CD4-positive, alpha-beta T cell (primary cell): Measurements from ENCODE around the gene CD109. TPM values are rescaled to one million over a fixed set of nuclear protein-coding genes. Genes with fewer than 3 reads are reported as not detected.
A peak's percentile ranks its signal among the peaks of the same experiment; 100 is the strongest.
"Not testable (repeated sequence)": the region's sequence is repeated elsewhere in the genome, so short reads cannot be mapped to it uniquely, and the experiment has no call there.

Experiments used
- ATAC-seq: fragments of 200-7000 bp; cut with Tn5 transposase; one replicate; pipeline ENCODE4 v1.10.0; 2022; ENCODE audit warnings: mild to moderate bottlenecking; ENCODE audit not compliant: poor library complexity
- CTCF ChIA-PET: fragments of 350-600 bp; sonication (Branson Sonifier 250); formaldehyde crosslinking; loops from one replicate; lab custom pipeline; 2021; ENCODE audit warnings: antibody characterized with exemption, inconsistent platforms; lab: Charles Lee
- POLR2A ChIA-PET: fragments of 350-600 bp; sonication (Branson Sonifier 250); formaldehyde crosslinking; loops from one replicate; lab custom pipeline; 2021; ENCODE audit warnings: antibody characterized with exemption, inconsistent platforms; lab: Charles Lee
- DNase-seq, 14 experiments: peaks; one replicate each; pipeline ENCODE4 v3.0.0-alpha.2; 2013 to 2020; ENCODE audit warnings: mixed read lengths in 2 of 14
- H3K27ac ChIP-seq, 2 donors: one replicate each; pipeline versions ENCODE4 v1.5.1 to v1.7.0; 2013; ENCODE audit warnings: low read length in 2 of 2, low read depth in 1 of 2, mild to moderate bottlenecking in 1 of 2
- H3K27me3 ChIP-seq, 2 experiments: 1 replicate in 1 of 2; 2 replicates in 1 of 2; pipeline versions ENCODE4 v1.6.1 to v1.7.0; 2013; ENCODE audit warnings: low read length in 2 of 2, control low read depth in 1 of 2, mild to moderate bottlenecking in 1 of 2, moderate library complexity in 1 of 2; ENCODE audit not compliant: insufficient read depth in 2 of 2, control insufficient read depth in 1 of 2
- H3K36me3 ChIP-seq: one replicate; pipeline ENCODE4 v1.6.1; 2013; ENCODE audit warnings: low read length, control low read depth; ENCODE audit not compliant: insufficient read depth
- H3K4me1 ChIP-seq: one replicate; pipeline ENCODE4 v1.6.1; 2013; ENCODE audit warnings: low read length, control low read depth; ENCODE audit not compliant: insufficient read depth
- H3K4me3 ChIP-seq: one replicate; pipeline ENCODE4 v1.5.1; 2013; ENCODE audit warnings: mild to moderate bottlenecking, low read length, moderate library complexity
- H3K9me3 ChIP-seq, 2 experiments: 1 replicate in 1 of 2; 2 replicates in 1 of 2; pipeline versions ENCODE4 v1.6.1 to v1.7.0; 2013; ENCODE audit warnings: low read length in 2 of 2, mild to moderate bottlenecking in 2 of 2, control low read depth in 1 of 2, moderate library complexity in 1 of 2; ENCODE audit not compliant: control insufficient read depth in 1 of 2, insufficient read depth in 1 of 2
- H3K27ac Mint-ChIP-seq: one replicate; pipeline ENCODE4 v1.8.0; 2020; ENCODE audit warnings: mixed read lengths
- H3K27me3 Mint-ChIP-seq: one replicate; pipeline ENCODE4 v1.8.0; 2021; ENCODE audit warnings: mixed read lengths
- H3K36me3 Mint-ChIP-seq: one replicate; pipeline ENCODE4 v1.8.0; 2021; ENCODE audit warnings: low read depth, mixed read lengths
- H3K4me1 Mint-ChIP-seq: one replicate; pipeline ENCODE4 v1.8.0; 2021; ENCODE audit warnings: low read depth, mixed read lengths
- H3K4me3 Mint-ChIP-seq: one replicate; pipeline ENCODE4 v1.8.0; 2020; ENCODE audit warnings: mild to moderate bottlenecking, mixed read lengths
- H3K9me3 Mint-ChIP-seq: one replicate; pipeline ENCODE4 v1.8.0; 2020; ENCODE audit warnings: mixed read lengths
- CTCF ChIP-seq: fragments of 200-600 bp; IDR thresholded peaks from one replicate; pipeline ENCODE4 v1.8.0; 2022; ENCODE audit warnings: antibody characterized with exemption, mild to moderate bottlenecking
- intact Hi-C, 2 experiments: fragments of 100-400 bp; cut with DNase I in 1 of 2; cut with micrococcal nuclease in 1 of 2; formaldehyde crosslinking; loops; one replicate each; pipeline versions ENCODE4 v1.15.1 to v1.9.0; 2023 to 2025; cut with DNase I, micrococcal nuclease
- total RNA-seq, 174 experiments: library from RNA in 2 of 174; stranded (reverse) in 2 of 174; gene quantifications; one replicate each; pipeline ENCODE4 v1.2.3 and lab custom pipeline; 2021 to 2026

The CD109 gene
- total RNA-seq, 2 experiments from 2014 or later: 0.75 to 0.80 TPM

DNA sequence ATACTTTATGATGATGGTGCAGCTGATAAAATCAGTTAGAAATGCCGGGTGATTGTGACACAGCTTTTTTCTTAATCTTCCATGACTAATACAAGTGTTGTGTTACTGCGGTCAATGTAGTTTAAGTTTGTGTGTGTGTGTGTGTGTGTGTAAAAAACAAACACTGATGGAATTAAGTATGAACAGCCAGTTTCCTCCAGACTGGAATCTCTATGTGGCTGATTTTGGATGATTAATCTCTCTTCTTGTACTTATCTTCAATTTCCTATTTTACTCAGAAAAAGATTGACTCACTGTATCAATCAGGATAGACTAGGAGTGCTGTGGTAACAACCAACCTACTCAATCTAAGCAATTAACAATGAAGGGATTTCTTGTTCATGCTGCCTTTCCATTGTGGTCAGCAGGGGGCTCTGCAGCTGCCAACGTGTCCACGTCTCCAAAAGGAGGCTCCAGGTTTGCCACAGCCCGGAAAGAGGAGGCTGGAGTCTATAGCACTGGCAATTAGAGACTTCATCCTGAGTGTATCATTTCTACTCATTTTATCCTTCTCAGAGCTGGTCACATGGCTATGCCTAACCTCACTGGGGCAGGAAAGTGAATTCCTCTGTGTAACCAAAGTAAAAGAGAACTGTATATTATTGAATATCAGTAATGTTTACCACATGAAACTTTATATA is 107.7 kb downstream of the CD109 start:
- H3K27ac Mint-ChIP-seq: no peak overlapping the region
- no peaks in the 10 kb centered on the region for H3K36me3 Mint-ChIP-seq
- intact Hi-C loops: no loop called here
- DNase-seq (peak in 1 of 14 experiments; percentile 3), ATAC-seq (no peak)
- Histone ChIP-seq H3K4me1 (no peaks in the 10 kb centered on the region), H3K9me3 (no peaks in the 10 kb centered on the region), H3K27me3 (no peaks in the 10 kb centered on the region), H3K36me3 (no peaks in the 10 kb centered on the region), H3K27ac (no peak overlapping the region), H3K4me3 (no peak overlapping the region)
- no peak for TF ChIP-seq CTCF
- H3K4me3 Mint-ChIP-seq: no peak overlapping the region
- CTCF ChIA-PET: no interaction called here
- no peaks in the 10 kb centered on the region for H3K9me3 Mint-ChIP-seq
- no peaks in the 10 kb centered on the region for H3K27me3 Mint-ChIP-seq
- POLR2A ChIA-PET: no interaction called here
- H3K4me1 Mint-ChIP-seq: no peaks in the 10 kb centered on the region

DNA sequence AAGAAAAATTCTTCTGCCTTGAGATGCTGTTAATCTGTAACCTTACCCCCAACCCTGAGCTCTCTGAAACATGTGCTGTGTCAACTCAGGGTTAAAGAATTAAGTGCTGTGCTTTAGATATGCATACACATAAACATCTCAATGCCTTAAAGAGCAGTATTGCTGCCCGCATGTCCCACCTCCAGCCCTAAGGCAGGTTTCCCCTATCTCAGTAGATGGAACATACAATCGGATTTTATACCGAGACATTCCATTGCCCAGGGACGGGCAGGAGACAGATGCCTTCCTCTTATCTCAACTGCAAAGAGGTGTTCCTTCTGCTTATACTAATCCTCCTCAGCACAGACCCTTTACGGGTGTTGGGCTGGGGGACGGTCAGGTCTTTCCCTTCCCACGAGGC is 109.2 kb downstream of the CD109 start:
- ATAC-seq, H3K36me3 ChIP-seq, CTCF ChIA-PET, H3K9me3 ChIP-seq, H3K4me1 ChIP-seq, H3K4me3 Mint-ChIP-seq, POLR2A ChIA-PET, H3K9me3 Mint-ChIP-seq, H3K27me3 Mint-ChIP-seq, H3K27ac Mint-ChIP-seq, H3K27me3 ChIP-seq, H3K4me1 Mint-ChIP-seq, H3K27ac ChIP-seq, H3K36me3 Mint-ChIP-seq, intact Hi-C loops, H3K4me3 ChIP-seq, DNase-seq: not testable (repeated sequence)

GRCh38 chr6:73805982-73806381 is 110.0 kb downstream of the CD109 start:
- H3K4me1 Mint-ChIP-seq, H3K4me1 ChIP-seq, CTCF ChIA-PET, H3K27ac Mint-ChIP-seq, H3K27me3 ChIP-seq, ATAC-seq, H3K4me3 Mint-ChIP-seq, H3K36me3 Mint-ChIP-seq, H3K36me3 ChIP-seq, H3K27ac ChIP-seq, intact Hi-C loops, H3K9me3 Mint-ChIP-seq, POLR2A ChIA-PET, H3K4me3 ChIP-seq, H3K9me3 ChIP-seq, H3K27me3 Mint-ChIP-seq, DNase-seq: not testable (repeated sequence)

DNA sequence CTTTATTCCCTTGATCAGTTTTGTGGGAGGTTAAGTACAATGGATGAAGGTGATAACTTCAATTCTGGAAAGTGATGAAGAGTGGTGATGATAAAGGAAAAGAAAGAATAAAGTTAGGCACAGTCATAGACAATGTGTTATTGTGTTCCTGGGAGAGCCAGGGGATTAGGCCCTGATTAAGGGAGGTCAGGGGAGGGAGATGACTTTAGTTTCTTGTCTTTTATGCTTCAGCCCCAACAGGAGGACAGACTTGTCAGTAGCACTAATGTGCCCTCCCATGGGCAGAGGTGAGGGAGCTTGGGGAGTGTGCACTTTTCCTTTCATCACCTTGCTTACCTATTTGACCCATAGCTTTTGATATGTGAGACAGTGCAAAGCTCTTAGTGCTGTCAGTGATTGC is 115.7 kb downstream of the CD109 start:
- Histone ChIP-seq H3K27me3 (no peaks in the 10 kb centered on the region), H3K9me3 (no peaks in the 10 kb centered on the region), H3K4me1 (no peaks in the 10 kb centered on the region), H3K36me3 (no peaks in the 10 kb centered on the region), H3K27ac (no peak overlapping the region), H3K4me3 (no peak overlapping the region)
- no peak overlapping the region for H3K27ac Mint-ChIP-seq
- TF ChIP-seq CTCF: no peak
- ATAC-seq (no peak), DNase-seq (no peak)
- no peaks in the 10 kb centered on the region for H3K4me1 Mint-ChIP-seq
- intact Hi-C loops: no loop called here
- no peaks in the 10 kb centered on the region for H3K27me3 Mint-ChIP-seq
- H3K36me3 Mint-ChIP-seq: no peaks in the 10 kb centered on the region
- ChIA-PET POLR2A (no interaction called here), CTCF (no interaction called here)
- no peak overlapping the region for H3K4me3 Mint-ChIP-seq
- H3K9me3 Mint-ChIP-seq: no peaks in the 10 kb centered on the region
